Fibroblast of skin of right biceps (primary cell): ENCODE measurements around the gene AMH.

Experiments
- DNase-seq: peaks from one replicate; pipeline ENCODE4 v3.0.0-alpha.2; 2013

AMH gene

DNA sequence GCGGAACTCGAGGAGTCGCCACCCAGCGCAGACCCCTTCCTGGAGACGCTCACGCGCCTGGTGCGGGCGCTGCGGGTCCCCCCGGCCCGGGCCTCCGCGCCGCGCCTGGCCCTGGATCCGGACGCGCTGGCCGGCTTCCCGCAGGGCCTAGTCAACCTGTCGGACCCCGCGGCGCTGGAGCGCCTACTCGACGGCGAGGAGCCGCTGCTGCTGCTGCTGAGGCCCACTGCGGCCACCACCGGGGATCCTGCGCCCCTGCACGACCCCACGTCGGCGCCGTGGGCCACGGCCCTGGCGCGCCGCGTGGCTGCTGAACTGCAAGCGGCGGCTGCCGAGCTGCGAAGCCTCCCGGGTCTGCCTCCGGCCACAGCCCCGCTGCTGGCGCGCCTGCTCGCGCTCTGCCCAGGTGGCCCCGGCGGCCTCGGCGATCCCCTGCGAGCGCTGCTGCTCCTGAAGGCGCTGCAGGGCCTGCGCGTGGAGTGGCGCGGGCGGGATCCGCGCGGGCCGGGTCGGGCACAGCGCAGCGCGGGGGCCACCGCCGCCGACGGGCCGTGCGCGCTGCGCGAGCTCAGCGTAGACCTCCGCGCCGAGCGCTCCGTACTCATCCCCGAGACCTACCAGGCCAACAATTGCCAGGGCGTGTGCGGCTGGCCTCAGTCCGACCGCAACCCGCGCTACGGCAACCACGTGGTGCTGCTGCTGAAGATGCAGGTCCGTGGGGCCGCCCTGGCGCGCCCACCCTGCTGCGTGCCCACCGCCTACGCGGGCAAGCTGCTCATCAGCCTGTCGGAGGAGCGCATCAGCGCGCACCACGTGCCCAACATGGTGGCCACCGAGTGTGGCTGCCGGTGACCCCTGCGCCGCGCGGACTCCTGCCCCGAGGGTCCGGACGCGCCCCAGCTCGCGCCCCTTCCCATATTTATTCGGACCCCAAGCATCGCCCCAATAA, 2.3 kb downstream of the AMH start:
- DNase-seq, result no peak

DNA sequence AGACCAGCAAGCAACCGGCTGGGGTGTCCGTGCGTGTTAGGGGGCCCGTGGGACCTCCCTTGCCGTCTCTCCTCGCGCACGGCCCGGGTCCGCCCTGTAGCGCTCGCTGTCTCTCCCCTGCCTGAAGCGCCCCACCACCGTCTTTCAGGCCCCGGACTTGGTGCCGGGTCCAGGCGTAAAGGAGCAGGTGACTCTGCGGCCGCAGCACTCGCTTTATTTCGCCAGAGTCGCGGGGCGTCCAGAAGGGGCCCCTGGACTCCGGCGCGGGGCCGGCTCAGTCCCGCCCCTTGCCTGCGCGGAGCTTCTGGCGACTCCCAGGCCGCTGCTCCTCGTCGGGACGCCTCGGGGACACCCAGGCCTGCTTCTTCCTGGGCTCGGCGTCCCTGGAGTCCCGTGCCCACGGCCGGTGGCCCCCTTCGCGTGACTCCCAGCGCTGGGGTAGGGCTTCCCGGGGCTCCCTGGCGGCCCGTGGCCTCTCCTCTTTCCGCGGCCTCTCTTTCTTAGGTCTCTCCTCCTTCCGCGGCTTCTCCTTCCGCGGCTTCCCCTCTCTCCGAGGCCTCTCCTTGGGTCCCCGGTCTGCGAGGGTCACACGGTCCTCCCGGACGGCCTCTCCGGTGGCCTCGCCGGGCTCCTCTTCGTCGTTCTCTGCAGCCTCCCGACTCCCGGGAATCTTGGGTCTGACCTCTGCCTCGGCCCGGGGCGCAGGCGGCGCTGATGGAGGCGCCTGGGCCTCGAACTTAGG, 3.1 kb downstream of the AMH start:
- no peak for DNase-seq

- no peak for DNase-seq
These were observed 3.6 kb downstream of the AMH start for GRCh38 chr19:2252797-2253105.

- DNase-seq, result no peak
These were observed 4.3 kb downstream of the AMH start for GRCh38 chr19:2253106-2254063.

DNA sequence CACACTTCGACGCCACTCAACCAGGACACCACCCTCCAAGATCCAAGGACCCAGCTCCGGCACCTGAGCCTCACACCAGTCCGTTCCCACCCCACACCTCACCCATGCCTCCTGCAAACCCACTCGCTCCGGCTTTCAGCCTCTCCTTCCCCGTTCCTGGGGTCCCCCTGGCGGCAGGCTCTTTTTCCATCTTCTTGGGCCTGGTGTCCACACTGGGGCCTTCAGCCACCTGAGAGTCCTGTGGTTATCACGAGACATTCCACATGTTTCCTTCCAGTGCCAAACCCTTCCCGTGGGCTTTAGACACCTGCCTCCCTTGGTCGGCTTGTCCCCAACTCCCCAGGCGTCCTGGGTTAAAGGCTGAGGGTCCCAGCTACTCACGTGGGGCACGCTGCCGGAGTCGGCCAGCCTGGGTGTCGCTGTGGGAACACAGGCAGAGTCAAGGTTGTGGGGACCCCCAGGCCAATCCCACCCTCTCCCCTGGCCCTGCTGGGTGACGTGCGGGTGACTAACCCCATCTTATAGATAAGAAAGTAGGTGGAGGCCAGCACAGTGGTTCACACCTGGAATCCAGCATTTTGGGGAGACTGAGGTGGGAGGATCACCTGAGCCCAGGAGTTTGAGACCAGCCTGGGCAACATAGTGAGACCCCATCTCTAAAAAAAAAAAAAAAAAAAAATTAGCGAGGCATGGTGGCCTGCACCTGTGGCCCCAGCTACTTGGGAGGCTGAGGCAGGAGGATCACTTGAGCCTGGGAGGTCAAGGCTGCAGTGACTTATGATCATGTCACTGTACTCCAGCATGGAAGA, 5.1 kb downstream of the AMH start:
- peak; percentile 36 for DNase-seq

GRCh38 chr19:2255112-2255845, 6.2 kb downstream of the AMH start:
- no peak for DNase-seq

DNA sequence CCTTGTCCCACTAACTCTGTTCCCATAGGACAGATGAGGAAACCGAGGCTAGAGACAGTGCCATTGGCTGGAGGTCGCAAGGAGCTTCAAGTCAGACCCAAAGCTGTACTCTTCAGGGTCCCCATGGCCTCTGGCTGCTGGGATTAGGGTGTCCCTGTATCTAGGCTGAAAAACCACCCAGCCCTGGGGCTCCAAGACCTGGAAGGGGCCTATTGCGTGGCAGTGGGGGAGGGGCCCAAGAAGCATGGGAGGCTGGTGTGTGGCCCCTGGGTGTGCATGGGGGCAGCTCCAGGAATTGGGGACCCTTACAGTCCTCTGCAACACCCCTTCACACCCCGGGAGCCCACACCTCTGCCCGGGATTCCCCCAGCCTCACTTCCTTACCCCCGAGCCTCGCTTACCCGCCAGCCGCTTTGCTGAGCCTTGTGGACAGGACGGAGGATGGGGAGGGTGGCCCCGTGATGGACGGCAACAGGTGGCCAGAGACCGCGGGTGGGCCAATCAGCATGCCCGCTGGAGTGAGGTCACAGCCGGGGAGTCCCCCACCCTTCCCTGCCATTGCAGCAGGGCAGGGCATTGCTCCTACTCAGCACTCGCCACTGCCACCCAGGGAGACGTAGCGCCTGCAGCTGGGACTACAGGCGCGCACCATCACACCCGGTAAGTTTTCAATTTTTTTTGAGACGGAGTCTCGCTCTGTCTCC, 7.0 kb downstream of the AMH start, which contains the start of gene JSRP1:
JSRP1 (minus strand) TSS at position 436 of the 704 bp plus-strand sequence. CDS start 1,103 bp downstream, outside the sequence.
- no peak for DNase-seq

GRCh38 chr19:2259336-2259735, 10.2 kb downstream of the AMH start:
- DNase-seq, result no peak

DNA sequence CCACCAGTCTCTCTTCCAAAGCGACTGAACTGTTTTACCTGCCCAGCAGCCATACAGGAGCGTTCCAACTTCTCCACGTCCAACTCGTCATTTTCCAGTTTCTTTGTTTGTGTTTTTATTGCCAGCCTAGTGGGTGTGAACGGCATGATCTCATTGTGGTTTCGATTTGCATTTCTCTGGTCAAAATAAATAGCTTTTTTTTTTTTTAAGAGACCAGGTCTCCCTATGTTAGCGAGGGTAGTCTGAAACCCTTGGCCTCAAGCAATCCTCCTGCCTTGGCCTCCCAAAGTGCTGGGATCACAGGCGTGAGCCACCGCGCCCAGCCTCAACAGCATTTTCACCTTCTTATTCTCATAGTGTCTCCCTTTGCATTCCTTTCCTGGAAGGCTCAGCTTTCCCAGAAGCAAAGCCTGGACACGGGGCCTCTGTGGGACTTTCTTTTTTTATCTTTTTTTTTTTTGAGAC, 11.2 kb downstream of the AMH start:
- no peak for DNase-seq

- no peak for DNase-seq
These were observed 12.5 kb downstream of the AMH start for GRCh38 chr19:2261438-2262172.

DNA sequence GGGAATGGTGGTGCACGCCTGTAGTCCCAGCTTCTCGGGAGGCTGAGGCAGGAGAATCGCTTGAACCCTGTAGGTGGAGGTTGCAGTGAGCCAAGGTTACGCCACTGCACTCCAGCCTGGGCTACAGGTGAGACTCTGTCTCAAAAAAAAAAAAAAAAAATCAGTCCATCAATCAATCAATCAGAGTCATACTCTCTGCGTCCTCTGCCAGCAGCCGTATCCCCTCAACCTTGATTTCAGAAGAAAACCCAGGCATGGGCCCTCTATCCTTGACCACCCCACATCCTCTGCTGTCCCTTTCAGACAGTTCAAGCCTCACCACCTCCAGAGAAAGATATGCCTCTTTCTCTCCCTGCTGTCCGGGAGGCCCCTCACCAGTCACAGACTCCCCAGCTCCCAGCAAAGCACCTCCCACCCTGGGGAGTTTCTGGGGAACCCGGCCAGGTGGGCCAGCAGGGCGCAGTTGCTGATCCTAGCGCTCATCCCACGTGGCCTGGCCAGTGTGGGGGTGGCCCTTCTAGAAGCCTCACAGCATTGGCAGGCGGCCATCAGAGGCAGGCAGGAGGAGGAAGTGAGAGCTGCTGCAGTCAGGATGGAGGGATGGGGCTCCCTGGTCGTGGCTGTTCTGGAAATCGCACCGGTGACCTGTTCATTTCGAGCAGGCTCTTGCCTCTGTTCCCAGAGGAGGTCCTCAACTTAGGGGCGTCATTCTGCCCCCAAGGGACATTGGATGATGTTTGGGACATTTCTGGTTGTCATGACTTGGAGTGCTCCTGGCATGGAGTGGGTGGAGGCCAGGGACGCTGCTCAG, 17.3 kb downstream of the AMH start:
- peak; percentile 84 for DNase-seq

GRCh38 chr19:2268480-2268830, 19.3 kb downstream of the AMH start:
- no peak for DNase-seq

DNA sequence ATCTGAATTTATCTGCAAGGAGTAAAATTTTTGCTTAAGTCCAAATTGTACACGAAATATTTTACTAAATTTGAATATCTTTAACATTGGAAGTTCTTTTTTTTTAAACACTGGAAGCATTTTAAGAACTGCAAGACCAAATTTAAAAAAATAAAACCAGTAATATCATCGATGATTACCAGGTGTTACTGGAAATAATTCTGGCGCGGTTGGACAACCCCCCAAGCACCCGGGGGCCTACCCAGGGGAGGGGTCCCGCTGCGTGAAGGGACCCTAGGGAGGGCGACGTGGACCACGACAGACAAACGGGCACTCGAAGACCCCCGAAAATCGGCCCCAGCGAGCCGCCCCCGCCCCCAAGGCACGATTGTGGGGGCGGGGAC, 19.7 kb downstream of the AMH start:
- DNase-seq, result no peak

- DNase-seq, result peak; percentile 97
These were observed 20.4 kb downstream of the AMH start for GRCh38 chr19:2269244-2270156.

DNA sequence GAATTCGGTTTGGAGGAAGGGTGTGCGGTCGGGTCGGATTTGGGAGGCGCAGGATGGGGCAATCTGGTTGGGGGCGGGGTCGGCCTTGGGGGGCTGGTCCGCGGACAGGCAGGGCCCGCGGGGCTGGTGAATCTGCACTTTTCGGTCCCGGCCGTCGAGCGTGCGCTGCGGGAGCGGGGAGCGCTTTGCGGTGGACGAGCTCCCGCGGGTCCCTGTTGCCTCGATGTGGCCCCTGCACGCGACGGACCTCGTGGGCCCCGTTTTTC, 21.0 kb downstream of the AMH start:
- no peak for DNase-seq

- peak; percentile 86 for DNase-seq
These were observed 21.5 kb downstream of the AMH start for GRCh38 chr19:2270423-2271233.
